Right lobe of liver (tissue), 4 donors: ENCODE results near the gene DEUP1.

Experiments
- POLR2A ChIP-seq: fragments of 450-650 bp; IDR thresholded peaks from one replicate; pipeline ENCODE4 v1.6.1; 2017; ENCODE audit warnings: antibody characterized with exemption, mild to moderate bottlenecking
- TF ChIP-seq, protein P1 (sequence below), 4 donors: fragments of 200-600 bp in 3 of 4; fragments of 450-650 bp in 1 of 4; IDR thresholded peaks; one replicate each; pipeline versions ENCODE4 v1.5.1 to v1.8.0; 2016 to 2022; ENCODE audit warnings: antibody characterized with exemption in 4 of 4, mild to moderate bottlenecking in 2 of 4
- donor health status: DM: no; HTN: no; CAD: no.
- donor health status: DM: no; HTN: no; CAD: no.
- donor health status: DM: no; HTN: yes; CAD: no.

DNA sequence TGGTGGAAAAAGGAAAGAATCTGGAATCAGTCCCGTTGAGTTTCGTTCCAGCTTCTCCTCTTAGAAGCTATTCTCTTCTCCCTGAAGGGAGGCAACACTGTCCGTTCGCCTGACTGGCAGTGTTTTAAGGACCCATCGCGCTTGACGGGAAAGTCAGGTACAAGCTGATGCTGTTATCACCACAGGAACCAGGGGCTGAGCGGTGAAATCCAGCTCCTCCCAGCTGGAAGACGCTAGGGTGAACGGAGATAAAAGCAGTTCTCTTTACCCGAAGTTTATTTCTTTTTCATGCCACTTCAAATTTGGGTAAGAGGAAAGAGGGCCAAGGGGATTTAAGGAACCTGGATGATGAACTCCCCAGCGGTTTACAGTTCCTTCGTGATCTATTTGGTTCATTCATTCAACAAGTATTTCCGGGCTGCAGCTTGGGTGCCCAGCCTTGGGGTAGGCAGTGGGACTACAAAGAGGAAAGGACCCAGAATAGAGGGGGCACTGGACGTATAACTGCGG, 551 bp upstream of the DEUP1 start:
- TF ChIP-seq, protein P1, sequence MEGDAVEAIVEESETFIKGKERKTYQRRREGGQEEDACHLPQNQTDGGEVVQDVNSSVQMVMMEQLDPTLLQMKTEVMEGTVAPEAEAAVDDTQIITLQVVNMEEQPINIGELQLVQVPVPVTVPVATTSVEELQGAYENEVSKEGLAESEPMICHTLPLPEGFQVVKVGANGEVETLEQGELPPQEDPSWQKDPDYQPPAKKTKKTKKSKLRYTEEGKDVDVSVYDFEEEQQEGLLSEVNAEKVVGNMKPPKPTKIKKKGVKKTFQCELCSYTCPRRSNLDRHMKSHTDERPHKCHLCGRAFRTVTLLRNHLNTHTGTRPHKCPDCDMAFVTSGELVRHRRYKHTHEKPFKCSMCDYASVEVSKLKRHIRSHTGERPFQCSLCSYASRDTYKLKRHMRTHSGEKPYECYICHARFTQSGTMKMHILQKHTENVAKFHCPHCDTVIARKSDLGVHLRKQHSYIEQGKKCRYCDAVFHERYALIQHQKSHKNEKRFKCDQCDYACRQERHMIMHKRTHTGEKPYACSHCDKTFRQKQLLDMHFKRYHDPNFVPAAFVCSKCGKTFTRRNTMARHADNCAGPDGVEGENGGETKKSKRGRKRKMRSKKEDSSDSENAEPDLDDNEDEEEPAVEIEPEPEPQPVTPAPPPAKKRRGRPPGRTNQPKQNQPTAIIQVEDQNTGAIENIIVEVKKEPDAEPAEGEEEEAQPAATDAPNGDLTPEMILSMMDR (IDR thresholded peaks at IDR 0.05), result no peak
- TF ChIP-seq POLR2A, result no peak
